H9 (cell line): Measurements from ENCODE around the gene HEATR9. TPM values are rescaled to one million over a fixed set of nuclear protein-coding genes. Genes with fewer than 3 reads are reported as not detected.

ENCODE experiments used
- DNase-seq: peaks from one replicate; pipeline ENCODE4 v3.0.0-alpha.2; 2017
- H2AFZ ChIP-seq: one replicate; pipeline ENCODE4 v1.6.1; 2013; ENCODE audit warnings: mild to moderate bottlenecking, low read length, control low read depth, moderate library complexity
- H2AK5ac ChIP-seq: 2 replicates; pipeline ENCODE4 v1.6.1; 2013; ENCODE audit warnings: low read length, control low read depth, mixed read lengths; ENCODE audit not compliant: insufficient read length
- H2BK120ac ChIP-seq: one replicate; pipeline ENCODE4 v1.6.1; 2013; ENCODE audit warnings: low read depth, mild to moderate bottlenecking, low read length, control low read depth, inconsistent platforms; ENCODE audit not compliant: poor library complexity, severe bottlenecking
- H2BK12ac ChIP-seq: 2 replicates; pipeline ENCODE4 v1.6.1; 2013; ENCODE audit warnings: low read length, control low read depth, mixed read lengths, low read depth; ENCODE audit not compliant: insufficient read length
- H2BK15ac ChIP-seq: 2 replicates; pipeline ENCODE4 v1.6.1; 2013; ENCODE audit warnings: low read depth, low read length, control low read depth
- H2BK20ac ChIP-seq: one replicate; pipeline ENCODE4 v1.6.1; 2013; ENCODE audit warnings: low read depth, mild to moderate bottlenecking, low read length, control low read depth, inconsistent platforms; ENCODE audit not compliant: poor library complexity, severe bottlenecking
- H2BK5ac ChIP-seq: 2 replicates; pipeline ENCODE4 v1.6.1; 2013; ENCODE audit warnings: low read length, control low read depth, mixed read lengths; ENCODE audit not compliant: insufficient read length
- H3K14ac ChIP-seq: 2 replicates; pipeline ENCODE4 v1.6.1; 2013; ENCODE audit warnings: low read length, control low read depth; ENCODE audit not compliant: insufficient read depth
- H3K18ac ChIP-seq: 2 replicates; pipeline ENCODE4 v1.6.1; 2013; ENCODE audit warnings: low read depth, mild to moderate bottlenecking, mixed read lengths, low read length, control low read depth; ENCODE audit not compliant: insufficient read length
- H3K23ac ChIP-seq: 2 replicates; pipeline ENCODE4 v1.6.1; 2013; ENCODE audit warnings: low read length, control low read depth, mixed read lengths, low read depth; ENCODE audit not compliant: insufficient read length
- H3K23me2 ChIP-seq: 2 replicates; pipeline ENCODE4 v1.6.1; 2013; ENCODE audit warnings: low read depth, mild to moderate bottlenecking, mixed read lengths, low read length, control low read depth; ENCODE audit not compliant: insufficient read length, poor library complexity, severe bottlenecking
- H3K27ac ChIP-seq: 2 replicates; pipeline ENCODE4 v1.5.1; 2013; ENCODE audit warnings: low read length, control low read depth, mixed read lengths, low read depth; ENCODE audit not compliant: insufficient read length
- H3K27me3 ChIP-seq: 2 replicates; pipeline ENCODE4 v1.6.1; 2013; ENCODE audit warnings: low read length, control low read depth, inconsistent platforms; ENCODE audit not compliant: insufficient read depth
- H3K4ac ChIP-seq: 2 replicates; pipeline ENCODE4 v1.6.1; 2013; ENCODE audit warnings: low read depth, mild to moderate bottlenecking, control low read depth, inconsistent platforms, low read length, moderate library complexity
- H3K4me1 ChIP-seq: 2 replicates; pipeline ENCODE4 v1.6.1; 2013; ENCODE audit warnings: low read length, control low read depth, inconsistent platforms; ENCODE audit not compliant: insufficient read depth
- H3K4me2 ChIP-seq: 2 replicates; pipeline ENCODE4 v1.6.1; 2013; ENCODE audit warnings: low read length, control low read depth, mixed read lengths; ENCODE audit not compliant: insufficient read length, insufficient read depth
- H3K56ac ChIP-seq: 2 replicates; pipeline ENCODE4 v1.6.1; 2013; ENCODE audit warnings: low read depth, mild to moderate bottlenecking, mixed read lengths, low read length, control low read depth; ENCODE audit not compliant: insufficient read length
- H3K79me1 ChIP-seq: 2 replicates; pipeline ENCODE4 v1.6.1; 2013; ENCODE audit warnings: low read depth, mild to moderate bottlenecking, moderate library complexity, low read length, control low read depth, inconsistent platforms; ENCODE audit not compliant: insufficient read depth, poor library complexity, severe bottlenecking
- H3K79me2 ChIP-seq: 2 replicates; pipeline ENCODE4 v1.6.1; 2013; ENCODE audit warnings: low read length, control low read depth, inconsistent platforms; ENCODE audit not compliant: insufficient read depth
- H3K9ac ChIP-seq: 2 replicates; pipeline ENCODE4 v1.6.1; 2013; ENCODE audit warnings: low read length, control low read depth, mixed read lengths; ENCODE audit not compliant: insufficient read length; ENCODE audit errors: extremely low read depth
- H3K9me3 ChIP-seq: one replicate; pipeline ENCODE4 v1.6.1; 2013; ENCODE audit warnings: low read depth, low read length, inconsistent platforms; ENCODE audit not compliant: control insufficient read depth
- H3T11ph ChIP-seq: one replicate; pipeline ENCODE4 v1.6.1; 2013; ENCODE audit warnings: mild to moderate bottlenecking, low read length, control low read depth, inconsistent platforms
- H4K20me1 ChIP-seq: one replicate; pipeline ENCODE4 v1.6.1; 2013; ENCODE audit not compliant: control insufficient read depth, insufficient read length, insufficient read depth
- H4K5ac ChIP-seq: 2 replicates; pipeline ENCODE4 v1.6.1; 2013; ENCODE audit warnings: low read depth, mild to moderate bottlenecking, mixed read lengths, low read length, control low read depth; ENCODE audit not compliant: insufficient read length
- H4K8ac ChIP-seq: replicated peaks from 2 replicates; pipeline ENCODE4 v1.6.1; 2013; ENCODE audit warnings: low read length, control low read depth, mixed read lengths, low read depth; ENCODE audit not compliant: insufficient read length
- H4K91ac ChIP-seq: 2 replicates; pipeline ENCODE4 v1.6.1; 2013; ENCODE audit warnings: low read depth, mild to moderate bottlenecking, moderate library complexity, mixed read lengths, low read length, control low read depth; ENCODE audit not compliant: insufficient read length
- H3K27ac Mint-ChIP-seq, 3 experiments: 2 replicates in 2 of 3; 3 replicates in 1 of 3; pipeline ENCODE4 v1.8.0; 2020 to 2021; ENCODE audit warnings: mixed read lengths in 3 of 3, mild to moderate bottlenecking in 1 of 3, moderate library complexity in 1 of 3
- H3K27me3 Mint-ChIP-seq: 2 replicates; pipeline ENCODE4 v1.8.0; 2021; ENCODE audit warnings: low read depth, mild to moderate bottlenecking, moderate library complexity, mixed read lengths
- H3K36me3 Mint-ChIP-seq, 3 experiments: 2 replicates in 2 of 3; 3 replicates in 1 of 3; pipeline ENCODE4 v1.8.0; 2020 to 2021; ENCODE audit warnings: low read depth in 3 of 3, mixed read lengths in 3 of 3; ENCODE audit not compliant: insufficient read depth in 1 of 3
- H3K4me1 Mint-ChIP-seq, 2 experiments: 2 replicates each; pipeline ENCODE4 v1.8.0; 2020; ENCODE audit warnings: mixed read lengths in 2 of 2
- H3K4me3 Mint-ChIP-seq, 2 experiments: 2 replicates in 1 of 2; 3 replicates in 1 of 2; pipeline ENCODE4 v1.8.0; 2020 to 2021; ENCODE audit warnings: mild to moderate bottlenecking in 2 of 2, mixed read lengths in 2 of 2, moderate library complexity in 1 of 2
- H3K9me3 Mint-ChIP-seq, 2 experiments: 2 replicates in 1 of 2; 3 replicates in 1 of 2; pipeline ENCODE4 v1.8.0; 2020; ENCODE audit warnings: mild to moderate bottlenecking in 2 of 2, mixed read lengths in 2 of 2, moderate library complexity in 1 of 2
- CTCF ChIP-seq: fragments of 200-600 bp; sonication (generic); conservative IDR thresholded peaks from 3 replicates; pipeline ENCODE4 v1.8.0; 2021; ENCODE audit warnings: antibody characterized with exemption, mild to moderate bottlenecking
- WGBS: extraction: QIAGEN DNeasy Blood & Tissue Kit; methylation state at CpG from one replicate; pipeline ENCODE4 v1.1.7; 2013; ENCODE audit warnings: missing lambda C conversion rate, low lambda C conversion rate, mixed read lengths; ENCODE audit not compliant: insufficient read length; ENCODE audit errors: extremely low coverage; 5-methylcytosine and 5-hydroxymethylcytosine counted together
- total RNA-seq: library from RNA; stranded (reverse); gene quantifications from 2 replicates; pipeline ENCODE4 v1.2.1, GENCODE V29; 2021

HEATR9 gene
- total RNA-seq, 1 experiment from 2014 or later, result not detected

GRCh38 chr17:35909408-35909807 lies 40.7 kb upstream of the HEATR9 start:
- Histone ChIP-seq H2BK15ac (no peak overlapping the region), H3T11ph (no peak overlapping the region), H3K23ac (no peak overlapping the region), H2AFZ (no peak overlapping the region), H3K4me1 (no peaks in the 10 kb centered on the region), H3K9ac (no peak overlapping the region), H4K91ac (no peak overlapping the region), H3K4ac (no peak overlapping the region), H3K23me2 (no peaks in the 10 kb centered on the region), H3K56ac (no peak overlapping the region), H4K8ac (no peak overlapping the region), H2AK5ac (no peak overlapping the region), H2BK5ac (no peak overlapping the region), H4K5ac (no peak overlapping the region), H2BK20ac (no peak overlapping the region), H3K79me1 (no peaks in the 10 kb centered on the region), H3K14ac (no peak overlapping the region), H3K18ac (no peak overlapping the region), H2BK12ac (no peak overlapping the region), H3K9me3 (no peaks in the 10 kb centered on the region), H3K27me3 (no peaks in the 10 kb centered on the region), H3K27ac (no peak overlapping the region), H3K4me2 (no peak overlapping the region), H3K79me2 (0 out of 2 replicates have a peak, but pooled peaks cover 1% of the 10 kb centered on the region), H4K20me1 (no peaks in the 10 kb centered on the region), H2BK120ac (no peak overlapping the region)
- no CpG with 5 or more reads among the region's 3 CpGs for WGBS
- Mint-ChIP-seq H3K4me1 (no peaks in the 10 kb centered on the region; a peak in 1 of 4 replicates), H3K27ac (no peak overlapping the region), H3K27me3 (peaks cover 18% of the 10 kb centered on the region), H3K36me3 (peaks cover 0 to 3% (median 3%) of the 10 kb centered on the region in 3 experiments; a peak in 5 of 7 replicates), H3K9me3 (peaks cover 18 to 44% of the 10 kb centered on the region in 2 experiments; a peak in 4 of 5 replicates), H3K4me3 (no peak overlapping the region)
- no peak for TF ChIP-seq CTCF
- DNase-seq, result no peak
